Vagina (tissue), 2 donors: Measurements from ENCODE around the gene HEG1. TPM values are rescaled to one million over a fixed set of nuclear protein-coding genes. Genes with fewer than 3 reads are reported as not detected.

Experiments used
- DNase-seq, 2 donors: peaks; one replicate each; pipeline ENCODE4 v3.0.0-alpha.2; 2017; ENCODE audit errors: extremely low spot score in 2 of 2
- H3K27ac ChIP-seq: fragments of 200-600 bp; sonication (generic); one replicate; pipeline ENCODE4 v1.5.1; 2019
- H3K27me3 ChIP-seq: fragments of 200-600 bp; sonication (generic); one replicate; pipeline ENCODE4 v1.5.1; 2019
- H3K36me3 ChIP-seq, 2 donors: fragments of 200-600 bp; sonication (generic); one replicate each; pipeline ENCODE4 v1.5.1; 2017 to 2019
- H3K4me1 ChIP-seq: fragments of 200-600 bp; sonication (generic); one replicate; pipeline ENCODE4 v1.5.1; 2019
- H3K4me3 ChIP-seq, 2 donors: fragments of 200-600 bp; sonication (generic); 1 replicate in 1 of 2; 2 replicates in 1 of 2; pipeline ENCODE4 v1.5.1; 2016 to 2019
- H3K9me3 ChIP-seq: fragments of 200-600 bp; sonication (generic); one replicate; pipeline ENCODE4 v1.5.1; 2019
- POLR2A ChIP-seq, 2 donors: fragments of 450-650 bp; IDR thresholded peaks; one replicate each; pipeline ENCODE4 v1.6.1; 2017; ENCODE audit warnings: antibody characterized with exemption in 2 of 2, mild to moderate bottlenecking in 2 of 2, moderate library complexity in 2 of 2
- POLR2AphosphoS5 ChIP-seq, 2 donors: sonication (generic); formaldehyde crosslinking; IDR thresholded peaks; one replicate each; pipeline ENCODE4 v1.9.0; 2017; ENCODE audit warnings: antibody characterized with exemption in 2 of 2, mild to moderate bottlenecking in 2 of 2, low read depth in 1 of 2; ENCODE audit not compliant: insufficient read depth in 1 of 2
- intact Hi-C: fragments of 100-400 bp; cut with DNase I; formaldehyde crosslinking; loops from one replicate; pipeline ENCODE4 v1.15.1; 2023
- total RNA-seq: library from RNA; depleted of rRNA; stranded (reverse); fragments of >200 nt; gene quantifications from one replicate; pipeline ENCODE4 v1.2.3, GENCODE V29; 2016
- TF ChIP-seq, protein P1 (sequence below), 3 experiments: fragments of 450-650 bp in 2 of 3; fragments of 200-600 bp in 1 of 3; sonication (generic) in 1 of 3; IDR thresholded peaks; one replicate each; pipeline ENCODE4 v1.5.1; 2017 to 2019; ENCODE audit warnings: antibody characterized with exemption in 3 of 3, mild to moderate bottlenecking in 2 of 3, moderate library complexity in 2 of 3

Gene HEG1
- total RNA-seq, 1 donor from 2014 or later: 47.1 TPM

DNA sequence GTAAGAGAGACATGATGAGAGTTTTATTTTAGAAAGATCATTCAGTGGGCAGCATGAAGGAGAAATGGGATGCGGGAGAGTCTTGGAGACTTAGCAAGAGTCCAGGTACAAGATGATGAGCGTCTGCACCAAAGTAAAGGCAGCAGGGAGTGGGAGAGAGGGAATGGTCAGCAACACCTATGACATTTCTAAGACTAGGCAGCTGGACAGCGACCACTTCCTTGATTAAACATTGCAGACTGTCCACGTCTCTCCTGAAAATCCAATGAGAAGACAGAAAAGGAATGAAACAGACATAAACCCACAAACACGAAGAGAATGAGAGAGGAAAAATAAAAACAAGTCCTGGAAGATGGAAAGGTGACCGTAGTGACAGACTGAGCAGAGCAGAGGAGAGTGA is 46.7 kb upstream of the HEG1 start:
- Histone ChIP-seq H3K4me3 (no peak overlapping the region), H3K27me3 (no peaks in the 10 kb centered on the region), H3K36me3 (no peaks in the 10 kb centered on the region), H3K4me1 (peaks cover 3% of the 10 kb centered on the region), H3K27ac (no peak overlapping the region), H3K9me3 (no peaks in the 10 kb centered on the region)
- no peak for DNase-seq
- TF ChIP-seq POLR2AphosphoS5 (IDR thresholded peaks at IDR 0.05; ENCODE audit: insufficient read depth in 1 of 2, low read depth in 1 of 2) (no peak), POLR2A (IDR thresholded peaks at IDR 0.05) (no peak)
- TF ChIP-seq, protein P1, sequence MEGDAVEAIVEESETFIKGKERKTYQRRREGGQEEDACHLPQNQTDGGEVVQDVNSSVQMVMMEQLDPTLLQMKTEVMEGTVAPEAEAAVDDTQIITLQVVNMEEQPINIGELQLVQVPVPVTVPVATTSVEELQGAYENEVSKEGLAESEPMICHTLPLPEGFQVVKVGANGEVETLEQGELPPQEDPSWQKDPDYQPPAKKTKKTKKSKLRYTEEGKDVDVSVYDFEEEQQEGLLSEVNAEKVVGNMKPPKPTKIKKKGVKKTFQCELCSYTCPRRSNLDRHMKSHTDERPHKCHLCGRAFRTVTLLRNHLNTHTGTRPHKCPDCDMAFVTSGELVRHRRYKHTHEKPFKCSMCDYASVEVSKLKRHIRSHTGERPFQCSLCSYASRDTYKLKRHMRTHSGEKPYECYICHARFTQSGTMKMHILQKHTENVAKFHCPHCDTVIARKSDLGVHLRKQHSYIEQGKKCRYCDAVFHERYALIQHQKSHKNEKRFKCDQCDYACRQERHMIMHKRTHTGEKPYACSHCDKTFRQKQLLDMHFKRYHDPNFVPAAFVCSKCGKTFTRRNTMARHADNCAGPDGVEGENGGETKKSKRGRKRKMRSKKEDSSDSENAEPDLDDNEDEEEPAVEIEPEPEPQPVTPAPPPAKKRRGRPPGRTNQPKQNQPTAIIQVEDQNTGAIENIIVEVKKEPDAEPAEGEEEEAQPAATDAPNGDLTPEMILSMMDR (IDR thresholded peaks at IDR 0.05): no peak
- intact Hi-C loops: no loop called here

DNA sequence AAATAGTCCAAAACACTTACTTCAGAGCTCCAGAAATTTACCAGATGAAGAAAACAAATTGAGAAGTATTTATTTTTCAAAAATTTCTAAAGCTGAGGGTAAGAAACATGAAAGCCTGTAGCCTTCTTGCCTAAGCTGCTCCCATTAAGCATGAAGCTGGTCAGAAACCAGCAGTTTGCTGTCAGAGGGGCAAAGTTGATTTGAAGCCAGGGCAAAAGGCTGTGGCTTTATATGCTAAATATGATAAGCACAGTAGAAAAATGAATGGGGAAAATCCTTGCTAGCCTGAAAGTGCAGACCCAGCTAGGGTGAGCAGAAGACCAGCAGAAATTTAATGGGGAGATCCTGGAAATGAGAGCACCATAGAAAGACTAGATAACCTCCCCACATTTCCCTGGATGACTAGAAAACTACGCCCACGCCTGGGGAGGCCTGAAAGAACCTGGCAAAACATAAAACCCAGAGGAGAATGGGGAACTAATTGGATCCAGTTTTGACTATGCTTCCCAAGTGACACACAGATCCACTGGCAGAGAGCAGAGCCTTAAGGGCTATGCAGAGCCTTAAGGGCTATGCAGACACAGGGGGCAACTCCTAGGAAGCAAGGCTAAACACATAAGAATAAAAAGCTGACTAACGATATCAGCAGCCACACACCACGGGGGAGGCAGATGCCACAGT is 43.0 kb upstream of the HEG1 start:
- Histone ChIP-seq H3K4me1 (no peaks in the 10 kb centered on the region), H3K27me3 (no peaks in the 10 kb centered on the region), H3K9me3 (no peaks in the 10 kb centered on the region), H3K4me3 (no peak overlapping the region), H3K27ac (no peak overlapping the region), H3K36me3 (no peaks in the 10 kb centered on the region)
- TF ChIP-seq, protein P1 (IDR thresholded peaks at IDR 0.05): no peak
- no peak for TF ChIP-seq POLR2A (IDR thresholded peaks at IDR 0.05)
- TF ChIP-seq POLR2AphosphoS5 (IDR thresholded peaks at IDR 0.05; ENCODE audit: insufficient read depth in 1 of 2, low read depth in 1 of 2): no peak
- no peak for DNase-seq
- intact Hi-C loops: loop anchor here (10.0 kb wide), 1 partner anchor 164 kb away; the partner anchor contains the start of gene MUC13

DNA sequence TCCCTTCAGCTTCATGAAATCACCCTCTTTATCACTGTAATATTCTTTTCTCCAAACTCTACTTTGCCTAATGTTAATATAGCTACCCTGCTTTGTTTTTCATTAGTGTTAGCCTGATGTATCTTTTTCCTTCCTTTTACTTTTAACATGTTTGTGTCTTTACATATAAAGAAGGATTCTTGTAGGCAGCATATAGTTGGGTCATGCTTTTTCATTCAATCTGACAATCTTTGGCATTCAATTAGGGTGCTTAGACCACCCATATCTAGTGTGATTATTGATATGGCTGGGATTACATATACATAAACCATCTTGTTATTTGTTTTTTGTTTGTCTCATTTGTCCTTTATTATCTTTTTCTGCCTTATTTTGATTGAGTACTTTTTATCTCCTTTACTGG is 34.9 kb upstream of the HEG1 start:
- DNase-seq: no peak
- H3K27me3 ChIP-seq: no peaks in the 10 kb centered on the region
- H3K4me1 ChIP-seq: no peaks in the 10 kb centered on the region
- peaks cover 0 to 3% of the 10 kb centered on the region in 2 donors for H3K36me3 ChIP-seq
- H3K27ac ChIP-seq: no peak overlapping the region
- H3K4me3 ChIP-seq: no peak overlapping the region
- TF ChIP-seq POLR2A (IDR thresholded peaks at IDR 0.05) (no peak), POLR2AphosphoS5 (IDR thresholded peaks at IDR 0.05; ENCODE audit: insufficient read depth in 1 of 2, low read depth in 1 of 2) (no peak)
- TF ChIP-seq, protein P1 (IDR thresholded peaks at IDR 0.05): no peak
- intact Hi-C loops: loop anchor here (5.0 to 10.0 kb wide), 2 partner anchors 156 to 842 kb away; partner anchors contain the start of gene MUC13
- H3K9me3 ChIP-seq: no peaks in the 10 kb centered on the region

DNA sequence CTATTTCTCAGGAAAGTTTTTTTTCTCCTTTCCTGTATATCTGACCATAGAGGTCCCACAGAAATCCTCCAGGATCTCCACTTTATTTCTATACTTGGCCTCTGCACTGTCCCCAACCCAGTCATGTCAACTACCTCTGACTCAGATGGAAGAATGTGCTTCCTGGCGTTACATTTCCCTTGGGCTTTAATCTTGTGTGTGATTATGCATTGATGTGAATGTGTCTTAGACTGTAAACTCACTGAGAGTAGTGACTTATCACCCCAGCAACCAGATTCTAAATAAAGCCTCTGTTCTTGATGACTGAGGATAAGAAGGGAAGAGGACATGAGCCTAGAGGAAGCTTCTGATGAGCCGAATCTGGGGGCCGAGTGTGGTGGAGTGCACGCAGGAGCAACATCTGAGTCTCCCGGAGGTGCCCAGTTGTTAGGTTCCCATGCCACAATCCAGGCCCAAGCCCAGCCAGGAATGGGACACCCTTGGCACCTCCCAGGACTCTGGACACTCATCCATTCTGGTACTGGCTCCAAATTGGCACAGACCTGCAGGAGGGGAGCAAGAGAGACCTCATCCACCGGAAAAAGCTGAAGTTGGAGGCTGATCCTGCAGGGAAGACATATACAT is 32.1 kb upstream of the HEG1 start:
- no peak for TF ChIP-seq POLR2AphosphoS5 (IDR thresholded peaks at IDR 0.05; ENCODE audit: insufficient read depth in 1 of 2, low read depth in 1 of 2)
- intact Hi-C loops: no loop called here
- H3K27me3 ChIP-seq: no peaks in the 10 kb centered on the region
- H3K4me3 ChIP-seq: no peak overlapping the region
- DNase-seq: no peak
- H3K4me1 ChIP-seq: no peaks in the 10 kb centered on the region
- no peak overlapping the region for H3K27ac ChIP-seq
- peaks cover 0 to 3% of the 10 kb centered on the region in 2 donors for H3K36me3 ChIP-seq
- no peaks in the 10 kb centered on the region for H3K9me3 ChIP-seq

DNA sequence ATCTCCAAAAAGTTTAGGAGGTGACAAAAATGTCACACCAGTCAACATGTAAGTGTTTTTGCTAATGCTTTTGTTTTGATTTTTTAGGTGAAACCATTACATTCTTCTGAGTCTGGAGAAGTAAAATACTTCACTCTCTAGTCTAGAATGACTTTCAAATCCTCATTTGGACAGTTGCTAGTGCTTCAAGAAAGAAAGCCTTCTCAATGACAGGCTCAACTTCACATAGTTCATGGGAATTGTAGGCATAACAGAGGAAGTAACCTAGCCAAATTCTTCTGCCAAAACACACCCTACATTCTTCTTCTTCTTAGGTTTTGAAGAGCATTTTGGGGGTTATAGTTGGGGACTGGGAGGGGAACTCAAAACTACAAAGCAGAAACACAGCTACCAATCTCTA is 29.4 kb upstream of the HEG1 start:
- TF ChIP-seq, protein P1 (IDR thresholded peaks at IDR 0.05): no peak
- no peak for TF ChIP-seq POLR2AphosphoS5 (IDR thresholded peaks at IDR 0.05; ENCODE audit: insufficient read depth in 1 of 2, low read depth in 1 of 2)
- no peak for TF ChIP-seq POLR2A (IDR thresholded peaks at IDR 0.05)
- H3K27me3 ChIP-seq: no peaks in the 10 kb centered on the region
- no peaks in the 10 kb centered on the region for H3K9me3 ChIP-seq
- no peaks in the 10 kb centered on the region for H3K36me3 ChIP-seq
- intact Hi-C loops: no loop called here
- no peak overlapping the region for H3K27ac ChIP-seq
- no peaks in the 10 kb centered on the region for H3K4me1 ChIP-seq
- DNase-seq: no peak
- H3K4me3 ChIP-seq: no peak overlapping the region
